ENCODE measurements around the gene RBL2. TPM values are rescaled to one million over a fixed set of nuclear protein-coding genes. Genes with fewer than 3 reads are reported as not detected.

Gene RBL2
- total and polyA plus RNA-seq, 2 of the 8 experiments (the other 6 are each of a cell fraction or from before 2014, with no cell fraction given), result 13.9 to 22.1 TPM

DNA sequence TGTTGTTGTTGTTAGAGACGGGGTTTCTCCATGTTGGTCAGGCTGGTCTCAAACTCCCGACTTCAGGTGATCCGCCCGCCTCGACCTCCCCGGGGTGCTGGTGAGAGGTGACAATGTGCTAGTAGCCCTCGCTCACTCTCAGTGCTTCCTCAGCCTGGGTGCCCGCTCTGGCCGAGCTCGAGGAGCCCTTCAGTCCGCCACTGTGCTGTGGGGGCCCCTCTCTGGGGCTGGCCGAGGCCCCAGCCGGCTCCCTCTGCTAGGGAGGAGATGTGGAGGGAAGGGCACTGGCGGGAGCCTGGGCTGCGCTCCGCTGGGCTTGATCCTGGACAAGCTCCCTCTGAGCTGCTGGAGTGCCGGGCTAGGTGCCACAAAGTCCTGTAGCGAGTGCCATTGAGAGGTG is 21.7 kb upstream of the RBL2 start:
- Histone ChIP-seq H3K9me3 (ENCODE audit: insufficient read depth in 2 of 2, low read depth in 1 of 2, low read length in 1 of 2) (peaks cover 0 to 9% of the 10 kb centered on the region in 2 experiments; a peak in 1 of 4 replicates), H3K79me2 (ENCODE audit: control insufficient read depth in 1 of 2, insufficient read depth in 2 of 2, low read length in 2 of 2) (no peaks in the 10 kb centered on the region), H2BK12ac (ENCODE audit: low read depth, low read length) (no peak overlapping the region), H3K4ac (replicated peaks; ENCODE audit: insufficient read length, low read depth, low read length) (no peak overlapping the region), H4K5ac (ENCODE audit: insufficient read length, low read depth, low read length) (no peak overlapping the region), H4K91ac (replicated peaks; ENCODE audit: insufficient read length, low read length) (no peak overlapping the region), H3K27me3 (replicated peaks in 1 of 4; ENCODE audit: control insufficient read depth in 3 of 4, extremely low read depth in 1 of 4, insufficient read depth in 3 of 4, low read length in 3 of 4) (no peaks in the 10 kb centered on the region), H3K14ac (ENCODE audit: insufficient read length) (no peak overlapping the region), H3K56ac (replicated peaks; ENCODE audit: insufficient read length, low read depth, low read length) (no peak overlapping the region), H2AK5ac (ENCODE audit: low read depth, low read length) (no peak overlapping the region), H3K23me2 (ENCODE audit: low read depth, low read length) (peaks cover 2% of the 10 kb centered on the region; the same call in 1 of the 2 replicates), H2BK15ac (ENCODE audit: low read length) (no peak overlapping the region), H3K4me1 (replicated peaks in 1 of 4; ENCODE audit: control insufficient read depth in 3 of 4, insufficient read depth in 4 of 4, low read length in 3 of 4) (peaks cover 0 to 6% (median 1%) of the 10 kb centered on the region in 4 experiments; a peak in 2 of 7 replicates), H4K20me1 (replicated peaks in 1 of 2; ENCODE audit: control insufficient read depth in 1 of 2, insufficient read depth in 2 of 2, low read length in 2 of 2) (no peaks in the 10 kb centered on the region), H3K36me3 (ENCODE audit: control insufficient read depth in 2 of 4, insufficient read depth in 4 of 4, low read length in 3 of 4) (no peaks in the 10 kb centered on the region), H2BK20ac (ENCODE audit: low read length) (no peak overlapping the region), H3K4me2 (ENCODE audit: insufficient read depth in 1 of 2, low read depth in 2 of 2, low read length in 2 of 2) (no peak overlapping the region), H3K79me1 (ENCODE audit: low read depth, low read length) (no peaks in the 10 kb centered on the region), H2BK120ac (replicated peaks; ENCODE audit: low read depth, low read length) (no peak overlapping the region), H3K18ac (ENCODE audit: extremely low read depth, low read length) (no peak overlapping the region), H3K9ac (replicated peaks in 1 of 4; ENCODE audit: extremely low read depth in 1 of 4, low read depth in 3 of 4, low read length in 3 of 4) (no peak overlapping the region), H2BK5ac (ENCODE audit: low read depth, low read length) (no peak overlapping the region), H2AFZ (ENCODE audit: low read length) (no peak overlapping the region), H3K4me3 (ENCODE audit: extremely low read depth in 1 of 4, insufficient read depth in 2 of 4, low read depth in 3 of 4, low read length in 4 of 4) (no peak overlapping the region), H4K8ac (ENCODE audit: extremely low read depth, insufficient read depth, low read length) (no peak overlapping the region), H3K23ac (ENCODE audit: insufficient read length) (no peak overlapping the region), H3K27ac (ENCODE audit: low read depth, low read length) (no peak overlapping the region)
- POLR2A ChIA-PET (ENCODE audit: partially characterized antibody), result interaction anchor here (1.2 kb wide), 1 partner anchor 18 kb away, joined by 3 read pairs; no protein-coding TSS in a partner anchor
- 95% methylated on average over 17 of the region's 18 CpGs; no CpG with 5 or more reads in 1 of the 2 experiments for WGBS, 2 experiments (ENCODE audit: extremely low coverage in 1 of 2, insufficient coverage in 1 of 2, insufficient read length in 1 of 2, insufficient replicate concordance in 2 of 2, low coverage in 1 of 2, low lambda C conversion rate in 2 of 2, missing lambda C conversion rate in 1 of 2)
- DNase-seq (ENCODE audit: low read depth in 1 of 2, low spot score in 2 of 2) (no peak), FAIRE-seq (no peak)
- CTCF ChIA-PET (ENCODE audit: partially characterized antibody), result interaction anchor here (0.6 to 0.7 kb wide), 2 partner anchors 8 to 341 kb away, joined by 3 to 5 read pairs; no protein-coding TSS in a partner anchor
- TF ChIP-seq TAF1 (IDR thresholded peaks at IDR 0.05; ENCODE audit: low read depth, low read length) (no peak), CBX8 (IDR thresholded peaks at IDR 0.05; ENCODE audit: borderline replicate concordance, low read depth, low read length) (no peak), CBX5 (IDR thresholded peaks at IDR 0.05; ENCODE audit: low read depth, low read length) (no peak), GTF2F1 (IDR thresholded peaks at IDR 0.05; ENCODE audit: borderline replicate concordance, low read depth, low read length) (no peak), SIRT6 (IDR thresholded peaks at IDR 0.05; ENCODE audit: low read length) (no peak), GABPA (IDR thresholded peaks at IDR 0.05; ENCODE audit: borderline replicate concordance, insufficient read depth, low read length) (no peak), HDAC6 (IDR thresholded peaks at IDR 0.05; ENCODE audit: low read depth, low read length) (no peak)
- TF ChIP-seq, protein P1, sequence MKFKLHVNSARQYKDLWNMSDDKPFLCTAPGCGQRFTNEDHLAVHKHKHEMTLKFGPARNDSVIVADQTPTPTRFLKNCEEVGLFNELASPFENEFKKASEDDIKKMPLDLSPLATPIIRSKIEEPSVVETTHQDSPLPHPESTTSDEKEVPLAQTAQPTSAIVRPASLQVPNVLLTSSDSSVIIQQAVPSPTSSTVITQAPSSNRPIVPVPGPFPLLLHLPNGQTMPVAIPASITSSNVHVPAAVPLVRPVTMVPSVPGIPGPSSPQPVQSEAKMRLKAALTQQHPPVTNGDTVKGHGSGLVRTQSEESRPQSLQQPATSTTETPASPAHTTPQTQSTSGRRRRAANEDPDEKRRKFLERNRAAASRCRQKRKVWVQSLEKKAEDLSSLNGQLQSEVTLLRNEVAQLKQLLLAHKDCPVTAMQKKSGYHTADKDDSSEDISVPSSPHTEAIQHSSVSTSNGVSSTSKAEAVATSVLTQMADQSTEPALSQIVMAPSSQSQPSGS (IDR thresholded peaks at IDR 0.05; ENCODE audit: low read length), result no peak
- TF ChIP-seq, protein P2, sequence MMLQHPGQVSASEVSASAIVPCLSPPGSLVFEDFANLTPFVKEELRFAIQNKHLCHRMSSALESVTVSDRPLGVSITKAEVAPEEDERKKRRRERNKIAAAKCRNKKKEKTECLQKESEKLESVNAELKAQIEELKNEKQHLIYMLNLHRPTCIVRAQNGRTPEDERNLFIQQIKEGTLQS (IDR thresholded peaks at IDR 0.05; ENCODE audit: insufficient read depth, low read depth, low read length), result no peak
- TF ChIP-seq, protein P3, sequence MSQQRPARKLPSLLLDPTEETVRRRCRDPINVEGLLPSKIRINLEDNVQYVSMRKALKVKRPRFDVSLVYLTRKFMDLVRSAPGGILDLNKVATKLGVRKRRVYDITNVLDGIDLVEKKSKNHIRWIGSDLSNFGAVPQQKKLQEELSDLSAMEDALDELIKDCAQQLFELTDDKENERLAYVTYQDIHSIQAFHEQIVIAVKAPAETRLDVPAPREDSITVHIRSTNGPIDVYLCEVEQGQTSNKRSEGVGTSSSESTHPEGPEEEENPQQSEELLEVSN (IDR thresholded peaks at IDR 0.05), result no peak
